Stimulated activated CD4-positive, alpha-beta T cell treated with anti-CD3 and anti-CD28 coated beads, Interleukin-15, amount 100 ng/mL, for 1 hour (primary cell): ENCODE data around the gene VWA3A.

ENCODE experiments used
- DNase-seq, 2 donors: peaks; one replicate each; pipeline ENCODE4 v3.0.0-alpha.2; 2020; ENCODE audit warnings: low read depth in 1 of 2, low spot score in 1 of 2

The VWA3A gene

GRCh38 chr16:22198547-22199293 lies 106.4 kb downstream of the VWA3A start:
- DNase-seq = no peak

GRCh38 chr16:22202261-22202637 lies 109.9 kb downstream of the VWA3A start:
- DNase-seq = no peak

- DNase-seq = no peak
These were observed 110.8 kb downstream of the VWA3A start for GRCh38 chr16:22203091-22203490.

GRCh38 chr16:22204091-22204655 lies 111.8 kb downstream of the VWA3A start:
- no peak for DNase-seq

- DNase-seq = no peak
These were observed 113.3 kb downstream of the VWA3A start for GRCh38 chr16:22205577-22206012.

- peak; percentile 59 to 80 for DNase-seq
These were observed 113.9 kb downstream of the VWA3A start, which contains the start of gene EEF2K for GRCh38 chr16:22206013-22206841. EEF2K (plus strand) TSS chr16:22206278; CDS start chr16:22225730, 19,452 bp downstream.
